Measurements from ENCODE around the gene HOATZ. TPM values are rescaled to one million over a fixed set of nuclear protein-coding genes. Genes with fewer than 3 reads are reported as not detected.

The HOATZ gene
- total and polyA plus RNA-seq, 4 donors, result not detected

Small RNA genes lying within 50 kb of the gene (microRNA-seq; reads per million reads assigned to microRNA genes)
- gene MIR34B (0 to 0.60 reads per million in 2 donors), gene MIR34C (11.9 to 15.9 reads per million in 2 donors)

Other genes starting within 250 kb of the HOATZ start
- gene POU2AF3, start 216.2 kb upstream of the HOATZ start, total RNA-seq, result 1 to 10 TPM; 1.1 to 4.5 TPM
- 1 to 10 TPM in 1 of 2 donors, not detected in 1; 4.2 TPM for gene POU2AF3, start 216.2 kb upstream of the HOATZ start, polyA plus RNA-seq
- 1 to 10 TPM in 1 of 2 donors, under 1 TPM in 1; 0.45 to 1.2 TPM for gene POU2AF1, start 135.5 kb upstream of the HOATZ start, total RNA-seq
- gene POU2AF1, start 135.5 kb upstream of the HOATZ start, polyA plus RNA-seq, result under 1 TPM; 0.05 to 0.63 TPM
- not detected for gene BTG4, start 2.4 kb upstream of the HOATZ start, total RNA-seq
- gene BTG4, start 2.4 kb upstream of the HOATZ start, polyA plus RNA-seq, result not detected
- 10 to 100 TPM; 20.8 to 23.1 TPM for gene LAYN, start 25.9 kb downstream of the HOATZ start, total RNA-seq
- 10 to 100 TPM; 17.6 to 30.2 TPM for gene LAYN, start 25.9 kb downstream of the HOATZ start, polyA plus RNA-seq
- 10 to 100 TPM; 13.0 to 21.9 TPM for gene SIK2, start 87.7 kb downstream of the HOATZ start, total RNA-seq
- 1 to 10 TPM; 3.5 to 8.6 TPM for gene SIK2, start 87.7 kb downstream of the HOATZ start, polyA plus RNA-seq